Mucosa of rectum (tissue), 2 donors: ENCODE measurements around the gene IL17RE.
"Not testable (repeated sequence)": the region's sequence is repeated elsewhere in the genome, so short reads cannot be mapped to it uniquely, and the experiment has no call there.

Experiments used
- H3K27ac ChIP-seq, 2 donors: one replicate each; pipeline ENCODE4 v1.7.0; 2013; ENCODE audit warnings: inconsistent platforms in 2 of 2, low read depth in 2 of 2, low read length in 2 of 2
- H3K27me3 ChIP-seq, 2 donors: one replicate each; pipeline ENCODE4 v1.7.0; 2013; ENCODE audit warnings: low read length in 2 of 2; ENCODE audit not compliant: control insufficient read depth in 2 of 2, insufficient read depth in 2 of 2
- H3K36me3 ChIP-seq, 2 donors: one replicate each; pipeline ENCODE4 v1.7.0; 2013; ENCODE audit warnings: low read length in 2 of 2; ENCODE audit not compliant: control insufficient read depth in 2 of 2, insufficient read depth in 2 of 2
- H3K4me1 ChIP-seq, 2 donors: one replicate each; pipeline ENCODE4 v1.7.0; 2013; ENCODE audit warnings: low read length in 2 of 2, mild to moderate bottlenecking in 1 of 2; ENCODE audit not compliant: control insufficient read depth in 2 of 2, insufficient read depth in 2 of 2
- H3K4me3 ChIP-seq, 2 donors: one replicate each; pipeline ENCODE4 v1.7.0; 2013; ENCODE audit warnings: low read length in 2 of 2
- H3K9ac ChIP-seq, 2 donors: one replicate each; pipeline ENCODE4 v1.7.0; 2013; ENCODE audit warnings: low read length in 2 of 2, low read depth in 1 of 2, mild to moderate bottlenecking in 1 of 2
- H3K9me3 ChIP-seq, 2 donors: one replicate each; pipeline ENCODE4 v1.7.0; 2013; ENCODE audit warnings: low read length in 2 of 2; ENCODE audit not compliant: control insufficient read depth in 2 of 2
- donor health status: healthy.
- donor health status: Normal muscosa, but diverticular disease.

The IL17RE gene

DNA sequence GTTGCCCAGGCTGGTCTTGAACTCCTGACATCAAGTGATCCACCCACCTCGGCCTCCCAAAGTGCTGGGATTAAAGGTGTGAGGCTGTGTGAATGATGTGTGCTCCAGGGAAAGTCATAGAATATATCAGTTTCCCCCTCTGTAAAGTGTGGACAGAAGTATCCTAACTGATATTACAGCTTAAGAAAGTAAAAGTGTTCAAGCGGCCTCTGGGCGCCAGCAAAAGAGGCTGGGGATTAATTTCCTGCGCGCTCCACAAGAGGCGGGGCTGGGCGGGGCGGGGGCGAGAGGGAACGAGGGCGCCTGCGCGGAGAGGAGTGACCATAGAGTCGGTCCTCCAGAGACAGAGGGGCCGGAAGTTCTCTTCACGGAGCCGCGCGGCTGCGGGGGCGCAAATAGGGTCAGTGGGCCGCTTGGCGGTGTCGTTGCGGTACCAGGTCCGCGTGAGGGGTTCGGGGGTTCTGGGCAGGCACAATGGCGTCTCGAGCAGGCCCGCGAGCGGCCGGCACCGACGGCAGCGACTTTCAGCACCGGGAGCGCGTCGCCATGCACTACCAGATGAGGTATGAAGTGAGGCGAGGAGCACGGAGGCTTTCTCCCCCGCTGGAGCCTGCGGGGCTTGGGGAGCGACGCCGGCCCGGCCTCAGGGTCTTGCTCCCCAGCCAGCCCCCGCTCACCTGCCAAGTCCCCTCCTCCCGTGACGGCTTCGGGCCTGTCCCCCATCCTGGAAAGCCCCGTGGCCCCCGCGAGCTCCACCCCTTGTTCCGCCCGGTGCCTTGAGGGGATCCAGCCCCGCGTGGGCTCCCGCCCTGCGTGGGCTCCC, 12.2 kb upstream of the IL17RE start, which contains the start of gene JAGN1:
JAGN1 (plus strand) TSS at position 362 of the 823 bp plus-strand sequence; CDS start at position 475, 113 bp downstream.
- peaks cover 8 to 16% of the 10 kb centered on the region in 2 donors for H3K36me3 ChIP-seq
- H3K4me1 ChIP-seq, result peaks cover 3 to 12% of the 10 kb centered on the region in 2 donors
- peak within 1 kb of the TSS; percentile 93 to 94 for H3K27ac ChIP-seq
- no peaks in the 10 kb centered on the region for H3K9me3 ChIP-seq
- H3K4me3 ChIP-seq, result peak within 1 kb of the TSS; percentile 93 to 98
- H3K27me3 ChIP-seq, result no peaks in the 10 kb centered on the region
- H3K9ac ChIP-seq, result peak within 1 kb of the TSS; percentile 99 to 100

- Histone ChIP-seq H3K4me1 (peaks cover 3 to 12% of the 10 kb centered on the region in 2 donors), H3K4me3 (peak overlapping the region; percentile 93 to 98), H3K36me3 (peaks cover 8 to 16% of the 10 kb centered on the region in 2 donors), H3K27me3 (no peaks in the 10 kb centered on the region), H3K9ac (peak overlapping the region; percentile 99 to 100), H3K27ac (peak overlapping the region; percentile 93 to 94), H3K9me3 (no peaks in the 10 kb centered on the region)
Observed at GRCh38 chr3:9891072-9891622, 11.5 kb upstream of the IL17RE start.

GRCh38 chr3:9893739-9894138, 8.9 kb upstream of the IL17RE start:
- H3K9me3 ChIP-seq, result no peaks in the 10 kb centered on the region
- no peak overlapping the region for H3K4me3 ChIP-seq
- H3K4me1 ChIP-seq, result peaks cover 25 to 33% of the 10 kb centered on the region in 2 donors
- H3K9ac ChIP-seq, result no peak overlapping the region
- no peaks in the 10 kb centered on the region for H3K27me3 ChIP-seq
- peak overlapping the region in 1 of 2 donors; percentile 68 for H3K27ac ChIP-seq
- H3K36me3 ChIP-seq, result peaks cover 8 to 16% of the 10 kb centered on the region in 2 donors

GRCh38 chr3:9895715-9896114, 6.9 kb upstream of the IL17RE start:
- not testable (repeated sequence) for H3K9me3 ChIP-seq, H3K27me3 ChIP-seq, H3K4me3 ChIP-seq, H3K27ac ChIP-seq, H3K9ac ChIP-seq
- peaks cover 8 to 16% of the 10 kb centered on the region in 2 donors for H3K36me3 ChIP-seq
- H3K4me1 ChIP-seq, result peaks cover 34 to 45% of the 10 kb centered on the region in 2 donors

DNA sequence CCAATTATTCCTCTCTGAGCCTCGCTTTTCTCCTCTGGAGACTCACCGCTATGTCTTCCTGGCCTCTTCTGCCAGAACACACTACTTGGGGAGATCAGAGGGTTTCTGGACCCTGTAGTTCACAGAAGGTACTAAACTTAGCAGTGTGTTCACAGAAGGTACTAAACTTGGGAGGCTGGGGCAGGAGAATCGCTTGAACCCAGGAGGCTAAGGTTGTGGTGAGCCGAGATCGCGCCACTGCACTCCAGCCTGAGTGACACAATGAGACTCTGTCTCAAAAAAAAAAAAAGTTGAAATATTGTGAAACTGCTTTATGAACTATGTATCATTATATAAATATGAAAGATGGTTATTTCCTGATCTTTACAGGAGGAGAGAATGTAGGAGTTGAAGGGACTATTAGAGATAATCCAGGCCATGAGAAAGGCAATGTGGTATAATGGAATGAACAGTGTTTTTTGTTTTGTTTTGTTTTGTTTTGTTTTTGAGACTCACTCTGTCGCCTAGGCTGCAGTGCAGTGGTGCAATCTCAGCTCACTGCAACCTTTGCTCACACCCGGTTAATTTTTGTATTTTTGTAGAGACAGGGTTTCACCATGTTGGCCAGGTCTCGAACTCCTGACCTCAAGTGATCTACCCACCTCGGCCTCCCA, 5.8 kb upstream of the IL17RE start:
- not testable (repeated sequence) for H3K9ac ChIP-seq, H3K27me3 ChIP-seq, H3K4me3 ChIP-seq, H3K9me3 ChIP-seq
- H3K36me3 ChIP-seq, result peaks cover 8 to 16% of the 10 kb centered on the region in 2 donors
- H3K27ac ChIP-seq, result peak overlapping the region; percentile 91
- H3K4me1 ChIP-seq, result peaks cover 40 to 51% of the 10 kb centered on the region in 2 donors

- H3K27ac ChIP-seq, result peak overlapping the region; percentile 91
- H3K9me3 ChIP-seq, result no peaks in the 10 kb centered on the region
- peaks cover 7 to 11% of the 10 kb centered on the region in 2 donors for H3K36me3 ChIP-seq
- peak overlapping the region; percentile 66 to 69 for H3K9ac ChIP-seq
- H3K27me3 ChIP-seq, result no peaks in the 10 kb centered on the region
- peaks cover 47 to 59% of the 10 kb centered on the region in 2 donors for H3K4me1 ChIP-seq
- peak overlapping the region; percentile 32 to 58 for H3K4me3 ChIP-seq
Observed at GRCh38 chr3:9897408-9898372, 5.0 kb upstream of the IL17RE start.

GRCh38 chr3:9898467-9899241, 4.0 kb upstream of the IL17RE start:
- Histone ChIP-seq H3K27ac (peak overlapping the region; percentile 91), H3K9me3 (no peaks in the 10 kb centered on the region), H3K27me3 (no peaks in the 10 kb centered on the region), H3K4me1 (peaks cover 47 to 64% of the 10 kb centered on the region in 2 donors), H3K4me3 (peak overlapping the region; percentile 32 to 58), H3K9ac (peak overlapping the region; percentile 66 to 69), H3K36me3 (peaks cover 0 to 2% of the 10 kb centered on the region in 2 donors)

GRCh38 chr3:9899289-9899791, 3.3 kb upstream of the IL17RE start:
- H3K4me1 ChIP-seq, result peaks cover 48 to 67% of the 10 kb centered on the region in 2 donors
- H3K4me3 ChIP-seq, result no peak overlapping the region

More at GRCh38 chr3:9899289-9899791, 3.3 kb upstream of the IL17RE start:
- Histone ChIP-seq H3K36me3 (peaks cover 0 to 2% of the 10 kb centered on the region in 2 donors), H3K9me3 (no peaks in the 10 kb centered on the region), H3K27ac (peak overlapping the region; percentile 91), H3K27me3 (no peaks in the 10 kb centered on the region), H3K9ac (peak overlapping the region in 1 of 2 donors; percentile 59)
